KG1 (cell line): ENCODE measurements around the gene UQCR11.

Source experiments
- DNase-seq: peaks from one replicate; lab custom pipeline; 2025; lab: John Stamatoyannopoulos, UW

Gene UQCR11

GRCh38 chr19:1634938-1635243, 29.6 kb upstream of the UQCR11 start:
- DNase-seq = no peak

- no peak for DNase-seq
These were observed 29.1 kb upstream of the UQCR11 start for GRCh38 chr19:1634242-1634937.

GRCh38 chr19:1633269-1633826, 28.1 kb upstream of the UQCR11 start:
- no peak for DNase-seq

GRCh38 chr19:1632462-1633268, 27.4 kb upstream of the UQCR11 start:
- DNase-seq = no peak

- no peak for DNase-seq
These were observed 26.4 kb upstream of the UQCR11 start for GRCh38 chr19:1631557-1632100.

- no peak for DNase-seq
These were observed 25.5 kb upstream of the UQCR11 start for GRCh38 chr19:1630811-1631210.

- DNase-seq = no peak
These were observed 24.8 kb upstream of the UQCR11 start for GRCh38 chr19:1630012-1630411.

GRCh38 chr19:1629256-1629808, 24.1 kb upstream of the UQCR11 start:
- DNase-seq = no peak

GRCh38 chr19:1627194-1627593, 21.9 kb upstream of the UQCR11 start:
- DNase-seq = no peak

GRCh38 chr19:1626417-1627010, 21.3 kb upstream of the UQCR11 start:
- no peak for DNase-seq

GRCh38 chr19:1624458-1624857, 19.2 kb upstream of the UQCR11 start:
- no peak for DNase-seq

- DNase-seq = no peak
These were observed 17.3 kb upstream of the UQCR11 start for GRCh38 chr19:1622541-1622940.

- DNase-seq = no peak
These were observed 16.7 kb upstream of the UQCR11 start for GRCh38 chr19:1622007-1622406.

GRCh38 chr19:1621574-1621973, 16.3 kb upstream of the UQCR11 start:
- DNase-seq = no peak

GRCh38 chr19:1621021-1621420, 15.8 kb upstream of the UQCR11 start:
- DNase-seq = no peak

GRCh38 chr19:1620502-1620901, 15.2 kb upstream of the UQCR11 start:
- no peak for DNase-seq

- no peak for DNase-seq
These were observed 14.4 kb upstream of the UQCR11 start for GRCh38 chr19:1619703-1620102.

GRCh38 chr19:1619094-1619439, 13.8 kb upstream of the UQCR11 start:
- DNase-seq = no peak

- DNase-seq = no peak
These were observed 13.2 kb upstream of the UQCR11 start for GRCh38 chr19:1618157-1619093.

- no peak for DNase-seq
These were observed 11.6 kb upstream of the UQCR11 start for GRCh38 chr19:1616875-1617274.

GRCh38 chr19:1616396-1616795, 11.1 kb upstream of the UQCR11 start:
- DNase-seq = no peak
